GM21619 (cell line): ENCODE results near the gene TMEM35A.
"Not testable (repeated sequence)": the region's sequence is repeated elsewhere in the genome, so short reads cannot be mapped to it uniquely, and the experiment has no call there.

ENCODE experiments used
- ATAC-seq: cut with Tn5 transposase; IDR thresholded peaks from one replicate; pipeline ENCODE4 v1.9.1; 2021; ENCODE audit not compliant: unreplicated experiment

TMEM35A gene, protein sequence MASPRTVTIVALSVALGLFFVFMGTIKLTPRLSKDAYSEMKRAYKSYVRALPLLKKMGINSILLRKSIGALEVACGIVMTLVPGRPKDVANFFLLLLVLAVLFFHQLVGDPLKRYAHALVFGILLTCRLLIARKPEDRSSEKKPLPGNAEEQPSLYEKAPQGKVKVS

GRCh38 chrX:101078716-101079598 lies at the start of gene TMEM35A:
TMEM35A (plus strand) TSS chrX:101078879; CDS start chrX:101079003, 124 bp downstream.
- no peak for ATAC-seq

- no peak for ATAC-seq
These were observed 49.0 kb upstream of the TMEM35A start for GRCh38 chrX:101029665-101030064.

- ATAC-seq, result no peak
These were observed 41.4 kb upstream of the TMEM35A start for GRCh38 chrX:101037231-101037630.

GRCh38 chrX:101040197-101040596 lies 38.5 kb upstream of the TMEM35A start:
- no peak for ATAC-seq

GRCh38 chrX:101051153-101051548 lies 27.5 kb upstream of the TMEM35A start:
- peak; percentile 5 for ATAC-seq

- peak; percentile 93 for ATAC-seq
These were observed 27.0 kb upstream of the TMEM35A start, which contains the start of gene TRMT2B for GRCh38 chrX:101051549-101052302. TRMT2B (minus strand) TSS chrX:101052111; CDS start chrX:101042289, 9,822 bp downstream.

DNA sequence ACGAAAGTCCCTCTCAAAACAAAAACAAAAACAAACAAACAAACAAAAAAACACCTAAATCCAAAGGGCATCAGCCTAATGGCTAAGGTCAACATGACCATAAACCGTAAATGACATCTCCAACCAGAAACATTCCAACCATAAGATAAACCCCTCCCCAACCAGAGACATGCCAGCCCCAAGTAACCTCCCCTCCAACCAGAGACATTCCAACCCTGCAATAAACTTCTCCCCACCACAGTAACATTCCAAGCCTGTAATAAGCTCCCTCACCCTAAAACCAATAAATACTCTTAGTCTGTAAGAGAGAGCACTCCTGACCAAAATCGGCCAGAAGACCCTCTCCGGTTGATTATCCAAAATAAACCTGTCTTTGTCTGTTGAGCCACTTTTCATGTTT lies 22.1 kb upstream of the TMEM35A start:
- ATAC-seq, result not testable (repeated sequence)

DNA sequence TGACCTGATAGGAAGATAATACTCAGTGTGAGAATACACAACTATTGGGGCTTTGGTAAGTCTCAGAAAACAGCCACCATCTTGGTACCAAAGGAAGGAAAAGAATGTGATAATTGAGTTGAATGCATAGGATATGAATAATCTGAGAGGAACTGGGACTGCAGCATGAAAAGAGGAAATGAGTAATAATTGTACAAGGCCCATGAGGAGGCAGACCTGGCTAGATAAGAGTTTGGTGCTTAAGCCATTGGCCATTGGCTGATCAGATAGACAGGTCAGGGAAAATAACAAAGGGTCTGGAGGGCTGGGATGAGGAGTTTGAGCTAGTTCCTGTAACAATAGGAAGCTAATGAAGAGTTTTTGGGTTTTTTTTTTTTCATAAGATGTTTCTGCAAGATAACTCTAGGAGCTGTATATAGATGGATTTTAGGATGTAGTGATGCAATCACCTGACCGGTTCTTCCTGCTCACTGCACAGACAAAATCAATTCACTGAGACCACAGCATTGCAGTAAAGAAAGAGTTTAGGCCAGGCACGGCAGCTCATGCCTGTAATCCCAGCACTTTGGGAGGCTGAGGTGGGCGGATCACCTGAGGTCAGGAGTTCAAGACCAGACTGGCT lies 21.5 kb upstream of the TMEM35A start:
- ATAC-seq, result peak; percentile 86

DNA sequence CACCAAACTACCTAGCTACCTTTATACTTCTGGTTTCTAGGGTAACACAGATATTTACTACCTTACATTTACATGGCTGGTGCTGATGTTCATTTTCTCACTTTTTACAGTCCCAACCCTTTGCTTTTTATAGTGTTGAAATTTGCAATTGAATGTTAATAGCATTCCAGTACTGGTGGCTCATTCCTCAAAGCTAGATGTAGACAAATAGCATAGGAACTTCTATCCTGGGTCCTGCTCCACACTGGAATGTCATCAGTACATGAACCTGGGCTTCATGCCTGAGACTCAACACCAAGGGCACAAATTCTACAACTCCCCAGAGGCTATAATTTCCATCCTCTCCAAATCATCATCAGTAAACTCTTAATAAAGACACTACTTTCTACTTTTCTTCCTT lies 16.5 kb upstream of the TMEM35A start:
- ATAC-seq, result no peak

DNA sequence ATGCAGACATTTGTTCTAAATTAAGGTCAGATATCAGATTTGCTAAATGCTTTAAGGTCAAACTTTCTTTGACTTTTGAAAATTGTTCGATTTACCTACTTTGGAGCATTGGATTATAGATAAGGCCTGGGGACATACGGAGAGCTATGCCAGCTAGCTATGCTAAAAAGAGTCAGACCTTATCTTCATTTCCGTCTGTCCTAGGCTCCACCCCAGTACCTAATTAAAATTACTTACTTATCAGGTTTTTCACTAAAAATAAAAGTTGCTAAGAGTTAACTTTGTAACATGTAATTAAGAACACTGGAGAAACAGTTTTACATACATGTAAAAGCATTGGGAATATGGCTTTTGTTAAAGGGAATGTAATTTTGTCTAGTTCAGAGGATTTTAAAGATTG lies 7.1 kb upstream of the TMEM35A start:
- no peak for ATAC-seq

DNA sequence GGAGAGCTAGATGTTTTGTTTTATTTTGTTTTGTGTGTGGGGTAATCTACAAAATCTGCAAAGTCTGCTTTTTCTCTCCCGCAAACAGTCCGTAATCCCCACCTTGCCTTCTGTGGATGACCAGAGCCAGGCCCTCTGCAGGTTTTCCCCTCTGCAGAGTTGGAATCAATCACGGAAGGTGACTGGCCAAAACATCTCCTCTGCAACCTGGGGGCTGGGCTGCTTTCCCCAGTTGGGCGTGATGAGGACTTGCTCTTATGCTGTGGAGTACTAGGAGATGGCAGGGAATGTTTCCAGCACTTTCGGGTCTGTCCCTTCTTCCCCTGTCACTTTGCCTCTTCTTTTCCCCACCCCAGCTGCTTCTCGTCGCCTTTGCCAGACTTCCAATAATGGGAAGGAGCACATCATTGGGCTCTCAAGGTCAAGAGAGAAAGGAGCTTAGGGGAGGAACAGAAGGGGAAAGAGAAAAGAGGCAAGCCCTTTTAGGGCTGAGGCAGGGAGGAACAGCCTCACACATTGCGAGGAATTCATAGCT lies 1.1 kb downstream of the TMEM35A start:
- no peak for ATAC-seq

- ATAC-seq, result no peak
These were observed 1.8 kb downstream of the TMEM35A start for GRCh38 chrX:101080326-101081124.

- no peak for ATAC-seq
These were observed 2.6 kb downstream of the TMEM35A start for GRCh38 chrX:101081231-101081630.

DNA sequence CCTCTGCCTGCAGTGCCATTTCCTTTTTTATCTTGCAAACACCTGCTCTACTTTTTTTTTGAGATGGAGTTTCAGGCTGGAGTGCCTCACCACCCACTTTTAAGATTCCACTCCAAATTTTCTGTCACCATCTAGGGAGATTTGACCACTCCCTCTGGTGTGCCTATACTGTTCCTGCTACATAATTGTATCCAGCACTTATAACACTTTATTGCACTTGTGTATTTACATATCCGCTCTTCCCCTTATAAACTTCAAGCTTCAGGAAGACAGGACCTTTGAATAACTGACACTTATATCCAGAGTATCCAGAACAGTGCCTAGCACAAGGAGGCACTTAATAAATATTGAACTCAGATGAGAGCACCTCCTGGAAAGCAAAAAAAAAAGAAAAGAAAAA lies 13.1 kb downstream of the TMEM35A start:
- no peak for ATAC-seq

GRCh38 chrX:101097546-101098453 lies 19.1 kb downstream of the TMEM35A start, which contains the start of gene CENPI:
CENPI (plus strand) TSS chrX:101098204; CDS start chrX:101101071, 2,867 bp downstream.
- peak; percentile 100 for ATAC-seq

DNA sequence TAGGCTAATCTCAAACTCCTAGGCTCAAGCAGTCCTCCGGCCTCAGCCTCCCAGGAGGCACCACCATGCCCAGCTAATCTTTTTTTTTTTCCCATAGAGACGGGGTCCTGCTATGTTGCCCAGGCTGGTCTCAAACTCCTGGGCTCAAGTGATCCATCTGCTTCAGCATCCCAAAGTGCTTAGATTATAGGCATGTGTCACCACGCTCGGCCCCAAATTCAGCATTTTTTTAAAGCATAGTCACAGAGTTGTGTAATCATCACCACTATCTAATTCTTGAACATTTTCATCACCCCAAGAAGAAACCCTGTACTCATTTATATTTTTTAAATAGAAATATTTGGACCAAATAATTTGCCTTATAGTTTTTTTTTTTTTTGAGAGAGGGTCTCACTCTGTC lies 29.6 kb downstream of the TMEM35A start:
- no peak for ATAC-seq

GRCh38 chrX:101117701-101118100 lies 39.0 kb downstream of the TMEM35A start:
- ATAC-seq, result no peak

DNA sequence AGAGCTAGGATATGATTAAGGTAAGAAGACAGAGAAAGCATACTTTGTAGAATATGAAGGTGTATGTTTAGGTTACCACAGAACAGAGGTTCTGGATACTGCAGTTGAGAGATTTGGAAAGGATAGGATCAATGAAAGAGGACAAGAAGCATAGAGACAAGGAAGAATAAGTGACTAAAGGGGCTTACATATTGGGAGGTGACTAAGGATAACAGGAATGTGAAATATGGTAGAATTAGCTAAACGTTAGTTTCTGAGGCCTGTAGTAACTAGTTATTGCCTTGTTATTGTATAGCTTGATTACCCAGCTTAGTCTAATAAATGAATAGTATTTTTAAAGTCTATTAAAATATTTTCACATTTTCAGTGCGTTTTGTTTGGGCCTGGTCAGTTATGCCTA lies 57.6 kb downstream of the TMEM35A start:
- no peak for ATAC-seq
